Activated naive CD4-positive, alpha-beta T cell treated with Interleukin-2 at 50 U/mL for 16 hours (primary cell): Measurements from ENCODE around the gene SLC22A6.

ENCODE experiments used
- DNase-seq: peaks from one replicate; pipeline ENCODE4 v3.0.0-alpha.2; 2020

The SLC22A6 gene

DNA sequence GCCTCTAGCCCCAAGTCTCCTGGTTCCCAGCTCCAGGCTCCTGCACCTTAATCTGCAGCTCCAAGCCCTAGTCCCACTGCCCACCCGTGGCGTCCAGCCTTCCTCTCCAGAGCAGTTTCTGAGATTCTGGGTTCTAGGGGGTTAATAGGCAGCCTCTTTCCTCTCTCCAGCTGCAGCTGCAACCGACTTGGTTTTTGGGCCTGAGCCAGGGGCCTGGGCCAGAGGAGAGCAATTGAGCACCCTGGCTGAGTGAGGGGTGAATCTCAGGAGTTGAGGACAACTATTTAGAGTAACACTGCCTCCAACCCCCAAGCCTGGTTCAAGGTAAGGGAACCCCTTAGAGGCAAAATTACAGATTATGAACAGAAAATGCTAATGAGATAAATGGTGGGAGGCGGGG, 54.6 kb downstream of the SLC22A6 start:
- no peak for DNase-seq

DNA sequence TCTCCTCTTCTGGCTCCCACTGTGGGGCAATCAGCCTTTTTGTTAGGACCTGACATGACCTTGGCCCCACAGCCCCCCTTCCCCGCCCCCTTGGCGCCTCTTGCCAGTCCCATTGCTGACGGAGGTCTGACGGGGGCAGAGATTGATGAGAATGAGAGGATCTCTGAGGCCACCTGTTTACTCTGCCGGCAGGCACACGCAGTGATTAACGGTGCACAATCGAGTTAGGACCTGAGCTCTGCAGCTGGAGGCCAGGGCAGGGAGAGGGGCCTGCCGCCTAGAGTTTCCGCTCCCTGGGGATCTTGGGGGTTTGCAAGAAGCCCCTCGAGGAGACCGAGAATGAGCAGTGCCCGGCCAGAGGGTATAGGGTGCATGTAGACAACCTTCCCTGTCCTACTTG, 56.8 kb downstream of the SLC22A6 start:
- no peak for DNase-seq

DNA sequence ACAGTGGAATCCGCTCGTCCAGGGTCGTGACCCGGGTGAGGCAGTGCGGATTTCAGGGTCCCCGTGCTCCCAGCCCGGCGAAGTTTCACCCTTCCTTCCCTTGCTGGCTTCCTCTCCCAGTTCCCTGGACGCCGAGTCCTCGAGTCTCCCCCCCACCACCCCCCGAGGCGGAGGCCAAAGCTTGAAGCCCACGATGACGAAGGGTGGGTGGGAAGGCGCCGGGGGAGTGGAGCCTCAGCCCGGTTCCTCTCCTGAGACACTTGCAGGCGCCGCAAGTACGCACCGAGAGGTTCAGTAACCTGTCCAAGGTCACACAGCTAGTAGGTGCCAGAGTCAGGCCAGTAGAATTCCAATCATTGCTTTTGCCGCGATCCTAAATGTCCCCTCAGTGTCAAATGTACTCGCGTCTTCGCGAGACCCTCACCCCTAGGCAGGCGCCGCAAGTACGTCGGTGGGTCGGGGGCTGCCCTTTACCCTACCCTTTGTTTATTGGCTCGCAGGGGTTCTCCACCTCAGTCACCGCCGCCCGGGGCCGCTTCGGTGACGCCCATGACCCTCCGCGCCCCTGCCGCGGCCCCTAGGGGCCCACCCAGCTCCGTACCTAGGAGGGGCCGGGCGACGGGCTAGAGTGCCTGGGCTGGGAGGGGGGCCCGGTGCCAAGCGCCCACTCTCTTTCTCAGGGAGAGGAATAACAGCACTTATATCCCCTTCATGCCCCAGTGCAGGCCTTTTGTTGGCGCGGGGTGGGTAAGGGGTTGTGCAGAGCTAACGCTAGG, 57.9 kb downstream of the SLC22A6 start:
- no peak for DNase-seq
